Common myeloid progenitor, CD34-positive (primary cell): Measurements from ENCODE around the gene PHACTR1.

ENCODE experiments used
- CTCF ChIA-PET: fragments of 350-600 bp; sonication (Branson Sonifier 250); formaldehyde crosslinking; loops from one replicate; lab custom pipeline; 2021; ENCODE audit warnings: antibody characterized with exemption; lab: Charles Lee
- POLR2A ChIA-PET: fragments of 350-600 bp; sonication (Branson Sonifier 250); formaldehyde crosslinking; loops from one replicate; lab custom pipeline; 2021; ENCODE audit warnings: antibody characterized with exemption; lab: Charles Lee
- DNase-seq, 3 donors: peaks; one replicate each; pipeline versions ENCODE4 v3.0.0 to v3.0.0-alpha.2; 2013
- H3K27ac ChIP-seq, 2 experiments: 1 replicate in 1 of 2; 2 replicates in 1 of 2; pipeline ENCODE4 v1.7.0; 2013; ENCODE audit warnings: inconsistent platforms in 2 of 2, low read length in 2 of 2, mild to moderate bottlenecking in 2 of 2, low read depth in 1 of 2, moderate library complexity in 1 of 2; ENCODE audit not compliant: severe bottlenecking in 2 of 2, insufficient read depth in 1 of 2, poor library complexity in 1 of 2
- H3K27me3 ChIP-seq, 5 experiments: replicated peaks in 2 of 5; 1 replicate in 3 of 5; 2 replicates in 2 of 5; pipeline versions ENCODE4 v1.6.1 to v1.7.0; 2013; ENCODE audit warnings: low read length in 4 of 5, mild to moderate bottlenecking in 2 of 5, moderate library complexity in 2 of 5, inconsistent platforms in 1 of 5; ENCODE audit not compliant: insufficient read depth in 5 of 5, control insufficient read depth in 4 of 5
- H3K36me3 ChIP-seq, 4 experiments: 1 replicate in 2 of 4; 2 replicates in 2 of 4; pipeline versions ENCODE4 v1.6.1 to v1.7.0; 2013; ENCODE audit warnings: low read length in 3 of 4, control low read depth in 1 of 4, mild to moderate bottlenecking in 1 of 4; ENCODE audit not compliant: control insufficient read depth in 4 of 4, insufficient read depth in 4 of 4
- H3K4me1 ChIP-seq, 4 experiments: 1 replicate in 3 of 4; 2 replicates in 1 of 4; pipeline versions ENCODE4 v1.6.1 to v1.7.1; 2013; ENCODE audit warnings: low read length in 3 of 4, mild to moderate bottlenecking in 3 of 4, control low read depth in 1 of 4, inconsistent platforms in 1 of 4, moderate library complexity in 1 of 4; ENCODE audit not compliant: control insufficient read depth in 4 of 4, insufficient read depth in 4 of 4; ENCODE audit errors: control extremely low read depth in 1 of 4
- H3K4me3 ChIP-seq, 7 experiments: 1 replicate in 4 of 7; 2 replicates in 3 of 7; pipeline versions ENCODE4 v1.5.1 to v1.7.0; 2013; ENCODE audit warnings: mild to moderate bottlenecking in 7 of 7, low read length in 6 of 7, moderate library complexity in 6 of 7, inconsistent platforms in 2 of 7, low read depth in 2 of 7, control low read depth in 1 of 7; ENCODE audit not compliant: insufficient read depth in 4 of 7, control insufficient read depth in 1 of 7; ENCODE audit errors: extremely low read depth in 1 of 7
- H3K9me3 ChIP-seq, 5 experiments: 1 replicate in 4 of 5; 2 replicates in 1 of 5; pipeline versions ENCODE4 v1.6.1 to v1.7.1; 2013; ENCODE audit warnings: low read length in 4 of 5, mild to moderate bottlenecking in 2 of 5, inconsistent platforms in 1 of 5, low read depth in 1 of 5, moderate library complexity in 1 of 5; ENCODE audit not compliant: control insufficient read depth in 4 of 5, insufficient read depth in 2 of 5; ENCODE audit errors: control extremely low read depth in 1 of 5
- WGBS: methylation state at CpG from one replicate; pipeline ENCODE4 v1.1.5; 2013; ENCODE audit not compliant: insufficient coverage; 5-methylcytosine and 5-hydroxymethylcytosine counted together

PHACTR1 gene

DNA sequence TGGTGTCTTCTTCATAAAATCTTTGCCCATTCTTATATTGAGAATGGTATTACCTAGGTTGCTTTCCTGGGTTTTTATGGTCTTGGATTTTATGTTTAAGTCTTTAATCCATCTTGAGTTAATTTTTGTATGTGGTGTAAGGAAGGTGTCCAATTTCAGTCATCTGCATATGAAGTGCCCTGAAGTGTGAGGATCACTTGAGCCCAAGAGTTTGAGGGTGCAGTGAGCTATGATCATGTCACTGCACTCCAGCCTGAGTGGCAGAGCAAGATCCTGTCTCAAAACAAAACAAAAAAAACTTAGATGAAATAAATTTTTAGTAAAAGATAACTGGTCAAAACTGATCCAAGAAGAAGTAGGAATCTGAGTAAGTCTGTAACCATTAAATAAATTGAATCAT, 396.4 kb downstream of the PHACTR1 start:
- ChIA-PET CTCF (interaction anchor here (0.9 kb wide), 1 partner anchor 12 kb away, joined by 3 read pairs; no protein-coding TSS in a partner anchor), POLR2A (no interaction called here)
- peaks cover 0 to 6% (median 0%) of the 10 kb centered on the region in 4 experiments for H3K36me3 ChIP-seq
- H3K27me3 ChIP-seq = no peaks in the 10 kb centered on the region
- peaks cover 1 to 31% (median 22%) of the 10 kb centered on the region in 4 experiments for H3K4me1 ChIP-seq
- no peak overlapping the region for H3K4me3 ChIP-seq
- H3K9me3 ChIP-seq = peaks cover 0 to 16% (median 0%) of the 10 kb centered on the region in 5 experiments
- no peak for DNase-seq
- H3K27ac ChIP-seq = no peak overlapping the region

DNA sequence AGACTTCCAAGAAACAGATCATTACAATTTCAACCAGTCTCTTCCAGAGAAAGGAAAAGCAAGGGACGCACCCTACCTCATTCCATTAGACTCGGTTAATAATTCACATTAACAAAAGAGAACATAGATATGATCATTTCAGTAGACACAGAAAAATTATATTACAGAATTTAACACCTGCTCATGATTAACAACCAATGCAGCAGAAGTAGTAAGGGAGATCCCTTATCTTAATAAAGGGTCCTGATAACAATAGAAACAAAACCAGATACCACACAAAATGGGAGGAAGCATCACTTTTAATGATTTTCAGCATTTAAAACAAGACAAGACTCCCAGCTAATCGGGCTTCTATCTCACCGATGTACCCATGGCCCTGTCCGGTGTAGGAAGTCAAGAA, 396.8 kb downstream of the PHACTR1 start:
- peaks cover 0 to 9% (median 0%) of the 10 kb centered on the region in 4 experiments for H3K36me3 ChIP-seq
- no peaks in the 10 kb centered on the region for H3K27me3 ChIP-seq
- H3K9me3 ChIP-seq = peaks cover 0 to 16% (median 0%) of the 10 kb centered on the region in 5 experiments
- no peak for DNase-seq
- no CpG with 5 or more reads among the region's 5 CpGs for WGBS
- H3K4me3 ChIP-seq = no peak overlapping the region
- H3K4me1 ChIP-seq = peaks cover 1 to 31% (median 22%) of the 10 kb centered on the region in 4 experiments
- H3K27ac ChIP-seq = no peak overlapping the region
- ChIA-PET CTCF (interaction anchor here (1.4 to 1.7 kb wide), 2 partner anchors 13 to 17 kb away, joined by 3 to 5 read pairs; no protein-coding TSS in a partner anchor), POLR2A (no interaction called here)

DNA sequence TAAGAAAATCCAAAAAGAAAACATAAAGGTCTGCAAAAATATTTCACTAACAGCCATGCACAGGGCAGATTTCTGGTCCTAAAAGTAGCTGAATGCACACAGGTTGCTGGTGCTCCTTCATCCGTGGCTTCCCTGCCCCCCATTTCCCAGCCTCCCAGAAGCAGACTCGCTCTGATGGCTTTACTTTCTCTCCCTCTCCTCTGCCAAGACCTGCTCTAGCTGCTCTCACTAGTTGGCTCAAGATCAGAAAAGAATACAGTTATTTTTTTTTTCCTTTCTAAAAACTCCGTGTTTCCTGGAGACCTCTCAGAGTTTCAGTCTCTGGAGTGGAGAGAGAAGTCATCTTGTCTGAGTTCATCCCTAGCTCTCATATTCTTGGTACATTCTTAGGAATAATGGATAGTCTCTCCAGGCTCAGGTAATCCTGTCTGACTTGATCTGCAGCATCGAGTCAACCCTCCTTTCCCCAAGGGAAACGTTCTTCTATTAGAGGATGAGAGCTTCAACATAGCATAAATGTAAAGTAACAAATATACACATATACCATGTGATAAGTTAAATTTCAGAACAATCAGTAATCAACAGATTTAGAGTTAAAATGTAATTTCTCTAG, 397.5 kb downstream of the PHACTR1 start:
- H3K36me3 ChIP-seq = peaks cover 0 to 10% (median 0%) of the 10 kb centered on the region in 4 experiments
- peak overlapping the region in 1 of 7 experiments; percentile 54 for H3K4me3 ChIP-seq
- DNase-seq = peak in 1 of 3 donors; percentile 26
- ChIA-PET CTCF (interaction anchor here (1.0 to 2.1 kb wide), 4 partner anchors 14 to 203 kb away, joined by 3 to 10 read pairs (median 4); no protein-coding TSS in a partner anchor), POLR2A (no interaction called here)
- peaks cover 1 to 31% (median 22%) of the 10 kb centered on the region in 4 experiments for H3K4me1 ChIP-seq
- no peaks in the 10 kb centered on the region for H3K27me3 ChIP-seq
- H3K27ac ChIP-seq = peak overlapping the region in 1 of 2 experiments; percentile 4
- WGBS = 3% methylated on average over 2 of the region's 5 CpGs
- peaks cover 0 to 16% (median 0%) of the 10 kb centered on the region in 5 experiments for H3K9me3 ChIP-seq

DNA sequence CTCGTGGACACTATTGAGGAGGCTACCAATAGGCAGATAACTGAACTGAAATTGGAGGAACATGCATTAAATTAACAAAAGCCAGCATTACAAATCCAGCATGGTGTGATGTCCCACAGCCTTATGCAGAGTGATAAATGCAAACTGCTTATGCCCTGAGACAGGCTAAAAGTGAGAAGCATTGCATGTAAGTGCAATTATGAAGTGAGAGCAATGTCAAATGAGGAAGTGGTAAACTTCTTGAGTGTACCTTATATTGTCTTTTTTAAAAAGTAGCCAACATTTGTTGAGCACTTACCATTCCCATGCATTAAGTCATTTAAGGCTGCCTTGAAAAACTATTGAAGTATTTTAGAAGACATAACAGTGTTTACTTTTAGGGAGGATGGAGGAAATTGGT, 399.6 kb downstream of the PHACTR1 start:
- ChIA-PET CTCF (interaction anchor here (1.1 to 8.7 kb wide), 3 partner anchors 41 to 206 kb away, joined by 3 to 94 read pairs (median 10); no protein-coding TSS in a partner anchor), POLR2A (no interaction called here)
- no peak overlapping the region for H3K27ac ChIP-seq
- peak in 2 of 3 donors; percentile 70 to 81 for DNase-seq
- no peaks in the 10 kb centered on the region for H3K27me3 ChIP-seq
- no peak overlapping the region for H3K4me3 ChIP-seq
- 100% methylated on average over 1 of the region's 1 CpG for WGBS
- H3K9me3 ChIP-seq = peaks cover 0 to 2% (median 0%) of the 10 kb centered on the region in 5 experiments
- H3K36me3 ChIP-seq = peaks cover 0 to 12% (median 0%) of the 10 kb centered on the region in 4 experiments
- H3K4me1 ChIP-seq = peaks cover 1 to 43% (median 33%) of the 10 kb centered on the region in 4 experiments

DNA sequence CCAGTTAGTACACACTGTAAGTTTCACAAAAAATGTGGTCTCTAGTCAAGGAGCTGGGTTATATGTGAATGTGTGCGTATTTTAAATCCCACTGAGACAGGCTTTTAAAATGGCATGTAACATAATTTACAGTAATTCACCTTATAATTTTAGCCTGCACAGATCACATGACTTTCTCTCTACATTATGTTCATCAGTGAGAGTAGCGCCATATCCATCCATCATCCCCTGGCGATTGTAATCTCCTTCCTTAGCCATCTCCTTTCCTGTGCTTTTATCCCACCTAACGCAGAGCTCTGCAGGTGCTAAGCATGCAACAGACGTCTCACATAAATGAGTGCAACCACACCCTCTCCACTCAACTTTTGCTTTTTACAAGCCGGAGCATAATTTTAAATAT, 401.0 kb downstream of the PHACTR1 start:
- no peaks in the 10 kb centered on the region for H3K9me3 ChIP-seq
- WGBS = 88% methylated on average over 5 of the region's 6 CpGs
- no peak overlapping the region for H3K27ac ChIP-seq
- H3K4me3 ChIP-seq = no peak overlapping the region
- H3K27me3 ChIP-seq = no peaks in the 10 kb centered on the region
- H3K4me1 ChIP-seq = peaks cover 1 to 43% (median 33%) of the 10 kb centered on the region in 4 experiments
- ChIA-PET POLR2A (no interaction called here), CTCF (interaction anchor here (1.2 to 8.7 kb wide), 3 partner anchors 22 to 206 kb away, joined by 3 to 94 read pairs (median 3); no protein-coding TSS in a partner anchor)
- H3K36me3 ChIP-seq = peaks cover 0 to 12% (median 0%) of the 10 kb centered on the region in 4 experiments
- no peak for DNase-seq

DNA sequence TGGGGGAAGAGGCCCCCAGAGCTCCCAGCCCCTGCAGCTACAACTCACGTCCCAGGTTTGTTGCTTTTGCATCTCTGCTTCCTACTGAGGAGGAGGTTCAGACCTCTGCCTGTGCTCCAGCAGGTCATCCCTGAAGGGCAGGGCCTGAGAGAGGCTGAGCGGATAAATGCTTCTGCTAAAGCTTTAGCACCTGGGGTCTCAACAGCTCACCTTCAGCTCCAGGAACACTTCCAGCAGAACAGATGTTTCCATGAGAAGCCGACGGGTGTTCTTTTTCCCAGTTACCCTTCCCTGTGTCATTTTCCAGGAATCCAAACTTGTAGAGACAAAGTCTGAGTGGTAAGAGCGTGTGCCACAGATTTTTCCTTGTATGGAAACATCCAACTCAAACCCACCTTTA, 403.0 kb downstream of the PHACTR1 start:
- Histone ChIP-seq H3K36me3 (peaks cover 0 to 10% (median 0%) of the 10 kb centered on the region in 4 experiments), H3K9me3 (no peaks in the 10 kb centered on the region), H3K27me3 (no peaks in the 10 kb centered on the region), H3K4me1 (peaks cover under 1 to 44% (median 32%) of the 10 kb centered on the region in 4 experiments), H3K27ac (no peak overlapping the region), H3K4me3 (no peak overlapping the region)
- 93% methylated on average over 4 of the region's 5 CpGs for whole genome bisulfite sequencing
- DNase-seq = no peak
- POLR2A ChIA-PET = no interaction called here
- CTCF ChIA-PET = interaction anchor here (1.0 to 8.7 kb wide), 4 partner anchors 8 to 208 kb away, joined by 3 to 94 read pairs (median 10); no protein-coding TSS in a partner anchor
